GM12878 (cell line): ENCODE measurements around the gene KIAA2012. TPM values are rescaled to one million over a fixed set of nuclear protein-coding genes. Genes with fewer than 3 reads are reported as not detected.
"Not testable (repeated sequence)": the region's sequence is repeated elsewhere in the genome, so short reads cannot be mapped to it uniquely, and the experiment has no call there.

Experiments
- ATAC-seq: fragments of 200-7000 bp; cut with Tn5 transposase; 3 replicates; pipeline ENCODE4 v1.9.1; 2020; ENCODE audit warnings: mild to moderate bottlenecking, moderate library complexity
- BruUV-seq: library from RNA; stranded (reverse); fragments of 400-500 nt; replicated peaks from 2 replicates; lab custom pipeline; 2021; lab: Mats Ljungman, UMichigan
- CTCF ChIA-PET: fragments of 300-600 bp; sonication (Branson Sonifier 250); formaldehyde crosslinking; extraction: SDS; loops from one replicate; lab custom pipeline; 2021; ENCODE audit warnings: inconsistent platforms; lab: Yijun Ruan, JAX
- POLR2A ChIA-PET: fragments of 350-600 bp; formaldehyde crosslinking; extraction: SDS; loops from one replicate; lab custom pipeline; 2021; ENCODE audit warnings: inconsistent platforms; lab: Charles Lee
- RAD21 ChIA-PET: fragments of 300-600 bp; sonication (Branson Sonifier 250); formaldehyde crosslinking; loops from one replicate; lab custom pipeline; 2023; ENCODE audit warnings: antibody characterized with exemption; ENCODE audit not compliant: unreplicated experiment; lab: Charles Lee
- SMC1A ChIA-PET: fragments of 300-600 bp; sonication (Branson Sonifier 250); formaldehyde crosslinking; loops from one replicate; lab custom pipeline; 2023; ENCODE audit not compliant: unreplicated experiment, uncharacterized antibody; lab: Charles Lee
- DNase-seq: peaks from one replicate; pipeline ENCODE4 v3.0.0-alpha.2; 2011; ENCODE audit warnings: low read depth, low spot score
- FAIRE-seq: peaks from 3 replicates; lab custom pipeline; 2011; peaks lifted over from hg19 to GRCh38; lab: Jason Lieb, UNC
- H2AFZ ChIP-seq: 2 replicates; pipeline ENCODE4 v1.6.0; 2011; ENCODE audit warnings: low read depth, low read length, control low read depth; ENCODE audit not compliant: control insufficient read depth
- H3K27ac ChIP-seq: 2 replicates; pipeline ENCODE4 v1.5.1; 2011; ENCODE audit warnings: control low read depth; ENCODE audit not compliant: control insufficient read depth, insufficient read depth
- H3K27me3 ChIP-seq, 2 experiments: replicated peaks in 1 of 2; 2 replicates each; pipeline versions ENCODE4 v1.6.0 to v1.6.1; 2011; ENCODE audit warnings: low read length in 1 of 2; ENCODE audit not compliant: control insufficient read depth in 2 of 2, insufficient read depth in 2 of 2
- H3K36me3 ChIP-seq, 2 experiments: 2 replicates each; pipeline ENCODE4 v1.5.1; 2011; ENCODE audit warnings: low read length in 1 of 2; ENCODE audit not compliant: control insufficient read depth in 2 of 2, insufficient read depth in 2 of 2
- H3K4me1 ChIP-seq: 2 replicates; pipeline ENCODE4 v1.6.1; 2011; ENCODE audit warnings: mild to moderate bottlenecking, low read length, moderate library complexity, mixed read lengths; ENCODE audit not compliant: control insufficient read depth, insufficient read depth
- H3K4me2 ChIP-seq: 2 replicates; pipeline ENCODE4 v1.6.0; 2011; ENCODE audit warnings: control low read depth; ENCODE audit not compliant: control insufficient read depth, insufficient read depth
- H3K4me3 ChIP-seq: fragments of 200-600 bp; sonication (generic); 2 replicates; pipeline ENCODE4 v1.5.1; 2016
- H3K79me2 ChIP-seq: 2 replicates; pipeline ENCODE4 v1.6.0; 2011; ENCODE audit warnings: low read length; ENCODE audit not compliant: control insufficient read depth, insufficient read depth
- H3K9ac ChIP-seq: 2 replicates; pipeline ENCODE4 v1.8.0; 2011; ENCODE audit warnings: low read length, control low read depth, mixed read lengths; ENCODE audit not compliant: control insufficient read depth, insufficient read depth
- H3K9me3 ChIP-seq: replicated peaks from 3 replicates; pipeline ENCODE4 v1.5.1; 2011; ENCODE audit warnings: mild to moderate bottlenecking, low read length; ENCODE audit not compliant: control insufficient read depth, insufficient read depth
- H4K20me1 ChIP-seq: 2 replicates; pipeline ENCODE4 v1.6.0; 2011; ENCODE audit not compliant: control insufficient read depth, insufficient read depth
- FOXM1 ChIP-seq: IDR thresholded peaks from 2 replicates; pipeline ENCODE4 v1.6.1; 2012; ENCODE audit warnings: low read depth, mild to moderate bottlenecking, inconsistent platforms, low read length, moderate library complexity
- KDM1A ChIP-seq: fragments of 200-600 bp; sonication (generic); IDR thresholded peaks from 2 replicates; pipeline ENCODE4 v1.6.1; 2016; ENCODE audit warnings: borderline replicate concordance
- MXI1 ChIP-seq: fragments of 150-350 bp; IDR thresholded peaks from 2 replicates; pipeline ENCODE4 v1.6.1; 2011; ENCODE audit warnings: low read depth, mild to moderate bottlenecking, inconsistent platforms, low read length, improper control_type of control experiment
- MYC ChIP-seq: IDR thresholded peaks from 2 replicates; pipeline ENCODE4 v1.6.1; 2011; ENCODE audit warnings: mild to moderate bottlenecking, low read length, moderate library complexity, inconsistent platforms; ENCODE audit not compliant: insufficient read depth, insufficient replicate concordance, insufficient read length, severe bottlenecking
- NFIC ChIP-seq: IDR thresholded peaks from 2 replicates; pipeline ENCODE4 v1.6.1; 2012; ENCODE audit warnings: low read depth, mild to moderate bottlenecking, inconsistent platforms, low read length, moderate library complexity
- NR2C1 ChIP-seq: fragments of 450-650 bp; IDR thresholded peaks from 2 replicates; pipeline ENCODE4 v1.6.1; 2017; ENCODE audit warnings: antibody characterized with exemption, mild to moderate bottlenecking, moderate library complexity
- SMAD1 ChIP-seq: fragments of 450-650 bp; IDR thresholded peaks from 2 replicates; pipeline ENCODE4 v1.6.1; 2018; ENCODE audit warnings: mild to moderate bottlenecking, low read depth; ENCODE audit not compliant: partially characterized antibody
- SMAD5 ChIP-seq: IDR thresholded peaks from 2 replicates; pipeline ENCODE4 v1.6.1; 2016; ENCODE audit warnings: antibody characterized with exemption, low read depth
- SMC3 ChIP-seq: IDR thresholded peaks from 2 replicates; pipeline ENCODE4 v1.6.1; 2011; ENCODE audit warnings: low read length, improper control_type of control experiment, borderline replicate concordance
- ZNF274 ChIP-seq: IDR thresholded peaks from one replicate; pipeline ENCODE4 v1.8.0; 2011; ENCODE audit not compliant: insufficient read length, insufficient read depth
- WGBS: methylation state at CpG from one replicate; pipeline ENCODE4 v1.1.6; 2016; ENCODE audit warnings: low lambda C conversion rate; ENCODE audit not compliant: insufficient replicate concordance, insufficient coverage; ENCODE audit errors: missing lambda C conversion rate; 5-methylcytosine and 5-hydroxymethylcytosine counted together
- in situ Hi-C: fragments of 300-500 bp; cut with MboI; formaldehyde crosslinking; loops from 9 replicates; pipeline ENCODE4 v1.14.3; 2018; ENCODE audit warnings: mixed read lengths
- intact Hi-C: fragments of 100-400 bp; cut with micrococcal nuclease; formaldehyde crosslinking; loops from one replicate; pipeline ENCODE4 v1.14.2; 2022; ENCODE audit not compliant: unreplicated experiment
- polyA plus RNA-seq, 11 experiments: library from polyadenylated mRNA; depleted of rRNA in 4 of 11; unstranded in 6 of 11; stranded (reverse) in 5 of 11; fragments of >200 nt; fragmentation: Nextera tagmentation in 4 of 11; fragmentation: Illumina TruSeq in 1 of 11; extraction: Ambion mirVana in 4 of 11; extraction: Trizol in 1 of 11; gene quantifications; 1 replicate in 1 of 11; 2 replicates in 10 of 11; pipeline versions ENCODE4 v1.2.1 to v1.2.3, GENCODE V29; 2011 to 2016; ENCODE audit warnings: inconsistent platforms in 2 of 11, missing spikeins in 2 of 11, low read depth in 1 of 11
- total RNA-seq, 4 experiments: library from RNA; depleted of rRNA in 3 of 4; stranded (reverse); fragments of >200 nt in 3 of 4; fragmentation: Illumina TruSeq in 1 of 4; extraction: Trizol in 1 of 4; gene quantifications; 2 replicates each; pipeline versions ENCODE4 v1.2.1 to v1.2.3, GENCODE V29; 2013 to 2021
- TF ChIP-seq, protein P1 (sequence below): fragments of 450-650 bp; IDR thresholded peaks from 2 replicates; pipeline ENCODE4 v1.6.1; 2016; ENCODE audit warnings: mild to moderate bottlenecking
- TF ChIP-seq, protein P2 (sequence below): fragments of 450-650 bp; IDR thresholded peaks from 2 replicates; pipeline ENCODE4 v1.6.1; 2016; ENCODE audit warnings: mild to moderate bottlenecking, moderate library complexity, borderline replicate concordance

Gene KIAA2012
- total and polyA plus RNA-seq, 10 of the 15 experiments (the other 5 are each of a cell fraction or from before 2014, with no cell fraction given) = 0.03 TPM; not detected in 9

DNA sequence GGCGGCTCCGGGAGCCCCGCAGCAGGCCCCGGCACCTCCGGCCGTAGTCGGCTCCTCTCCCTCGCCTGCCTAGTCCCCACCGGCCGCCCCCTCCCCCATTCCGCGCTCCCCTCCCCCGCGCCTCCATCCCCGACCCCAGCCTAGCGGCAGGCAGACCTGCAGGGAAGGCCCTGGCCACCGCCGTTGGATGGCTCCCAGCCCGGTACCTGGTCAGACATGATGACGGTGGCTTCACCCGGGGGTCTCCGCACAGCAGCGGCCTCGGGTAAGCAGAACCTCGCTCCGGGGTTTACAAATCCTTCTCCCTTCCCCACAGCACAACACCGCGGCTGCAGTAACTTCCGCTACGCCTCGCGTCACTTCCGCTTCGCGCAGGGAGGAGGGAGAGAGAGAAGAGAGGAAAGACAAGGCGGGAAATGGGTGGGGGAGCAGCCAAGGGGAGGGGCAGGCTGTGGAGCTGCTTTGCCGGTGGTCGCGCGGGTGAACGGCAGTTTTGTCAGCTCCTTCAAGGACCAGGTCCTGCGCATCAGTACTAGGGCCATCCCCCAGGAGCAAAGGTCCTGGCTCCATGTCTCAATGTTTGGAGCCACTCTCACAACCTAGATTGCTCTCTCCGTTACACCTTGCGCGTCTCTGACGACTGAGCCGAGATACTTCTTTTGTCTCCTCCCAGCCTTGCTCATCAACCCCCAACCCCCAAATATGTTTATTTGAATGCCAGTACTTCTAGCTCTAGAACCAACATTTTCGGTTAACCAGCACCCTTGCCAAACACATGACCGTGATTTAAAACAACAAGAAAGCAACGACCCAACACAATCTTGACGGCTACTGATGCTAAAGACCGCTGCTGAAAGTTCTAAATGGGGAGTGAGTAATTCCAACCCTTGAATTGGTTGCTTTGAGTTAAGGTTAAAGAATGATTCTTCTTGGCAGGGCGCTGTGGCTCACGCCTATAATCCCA is 165.5 kb downstream of the KIAA2012 start, which contains the start of gene SUMO1 (continued):
- TF ChIP-seq KDM1A (no peak), SMAD5 (no peak), NFIC (no peak), MYC (no peak), SMC3 (no peak), SMAD1 (peak; percentile 64), MXI1 (no peak), ZNF274 (no peak), FOXM1 (no peak), NR2C1 (no peak)
- TF ChIP-seq, protein P1, sequence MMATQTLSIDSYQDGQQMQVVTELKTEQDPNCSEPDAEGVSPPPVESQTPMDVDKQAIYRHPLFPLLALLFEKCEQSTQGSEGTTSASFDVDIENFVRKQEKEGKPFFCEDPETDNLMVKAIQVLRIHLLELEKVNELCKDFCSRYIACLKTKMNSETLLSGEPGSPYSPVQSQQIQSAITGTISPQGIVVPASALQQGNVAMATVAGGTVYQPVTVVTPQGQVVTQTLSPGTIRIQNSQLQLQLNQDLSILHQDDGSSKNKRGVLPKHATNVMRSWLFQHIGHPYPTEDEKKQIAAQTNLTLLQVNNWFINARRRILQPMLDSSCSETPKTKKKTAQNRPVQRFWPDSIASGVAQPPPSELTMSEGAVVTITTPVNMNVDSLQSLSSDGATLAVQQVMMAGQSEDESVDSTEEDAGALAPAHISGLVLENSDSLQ = peak; percentile 54

DNA sequence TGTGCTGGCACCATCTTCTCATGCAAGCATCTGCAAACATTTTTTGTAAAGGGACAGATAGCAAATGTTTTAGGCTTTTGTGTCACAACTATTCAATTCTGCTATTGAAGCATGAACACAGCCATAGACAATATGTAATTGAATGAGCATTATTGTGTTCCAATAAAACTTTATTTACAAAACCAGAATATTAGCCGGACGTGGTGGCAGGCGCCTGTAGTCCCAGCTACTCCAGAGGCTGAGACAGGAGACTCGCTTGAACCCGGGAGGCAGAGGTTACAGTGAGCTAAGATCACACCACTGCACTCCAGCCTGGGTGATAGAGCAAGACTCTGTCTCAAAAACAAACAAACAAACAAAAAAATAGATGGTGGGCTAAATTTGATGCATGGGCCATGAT is 174.7 kb downstream of the KIAA2012 start:
- FAIRE-seq, intact Hi-C loops, H3K36me3 ChIP-seq, H2AFZ ChIP-seq, RAD21 ChIA-PET, H3K27me3 ChIP-seq, H3K4me1 ChIP-seq, in situ Hi-C loops, H3K4me3 ChIP-seq, DNase-seq, H3K27ac ChIP-seq, H3K9ac ChIP-seq, H3K79me2 ChIP-seq, H3K9me3 ChIP-seq, ATAC-seq, CTCF ChIA-PET, POLR2A ChIA-PET, BruUV-seq, H4K20me1 ChIP-seq, H3K4me2 ChIP-seq: not testable (repeated sequence)
- WGBS = 86% methylated on average over 5 of the region's 5 CpGs
- SMC1A ChIA-PET = interaction anchor here (1.2 kb wide), 1 partner anchor 11 kb away, joined by 3 read pairs; no protein-coding TSS in a partner anchor
- TF ChIP-seq, protein P2, sequence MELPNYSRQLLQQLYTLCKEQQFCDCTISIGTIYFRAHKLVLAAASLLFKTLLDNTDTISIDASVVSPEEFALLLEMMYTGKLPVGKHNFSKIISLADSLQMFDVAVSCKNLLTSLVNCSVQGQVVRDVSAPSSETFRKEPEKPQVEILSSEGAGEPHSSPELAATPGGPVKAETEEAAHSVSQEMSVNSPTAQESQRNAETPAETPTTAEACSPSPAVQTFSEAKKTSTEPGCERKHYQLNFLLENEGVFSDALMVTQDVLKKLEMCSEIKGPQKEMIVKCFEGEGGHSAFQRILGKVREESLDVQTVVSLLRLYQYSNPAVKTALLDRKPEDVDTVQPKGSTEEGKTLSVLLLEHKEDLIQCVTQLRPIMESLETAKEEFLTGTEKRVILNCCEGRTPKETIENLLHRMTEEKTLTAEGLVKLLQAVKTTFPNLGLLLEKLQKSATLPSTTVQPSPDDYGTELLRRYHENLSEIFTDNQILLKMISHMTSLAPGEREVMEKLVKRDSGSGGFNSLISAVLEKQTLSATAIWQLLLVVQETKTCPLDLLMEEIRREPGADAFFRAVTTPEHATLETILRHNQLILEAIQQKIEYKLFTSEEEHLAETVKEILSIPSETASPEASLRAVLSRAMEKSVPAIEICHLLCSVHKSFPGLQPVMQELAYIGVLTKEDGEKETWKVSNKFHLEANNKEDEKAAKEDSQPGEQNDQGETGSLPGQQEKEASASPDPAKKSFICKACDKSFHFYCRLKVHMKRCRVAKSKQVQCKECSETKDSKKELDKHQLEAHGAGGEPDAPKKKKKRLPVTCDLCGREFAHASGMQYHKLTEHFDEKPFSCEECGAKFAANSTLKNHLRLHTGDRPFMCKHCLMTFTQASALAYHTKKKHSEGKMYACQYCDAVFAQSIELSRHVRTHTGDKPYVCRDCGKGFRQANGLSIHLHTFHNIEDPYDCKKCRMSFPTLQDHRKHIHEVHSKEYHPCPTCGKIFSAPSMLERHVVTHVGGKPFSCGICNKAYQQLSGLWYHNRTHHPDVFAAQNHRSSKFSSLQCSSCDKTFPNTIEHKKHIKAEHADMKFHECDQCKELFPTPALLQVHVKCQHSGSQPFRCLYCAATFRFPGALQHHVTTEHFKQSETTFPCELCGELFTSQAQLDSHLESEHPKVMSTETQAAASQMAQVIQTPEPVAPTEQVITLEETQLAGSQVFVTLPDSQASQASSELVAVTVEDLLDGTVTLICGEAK = peak; percentile 55; the same call in 1 of the 2 replicates
